HUES64 (cell line): ENCODE data around the gene VRK1.
A peak's percentile ranks its signal among the peaks of the same experiment; 100 is the strongest.

ENCODE experiments used
- H3K27ac ChIP-seq: 2 replicates; pipeline ENCODE4 v1.7.0; 2013; ENCODE audit warnings: low read depth, low read length, inconsistent platforms
- H3K27me3 ChIP-seq: 2 replicates; pipeline ENCODE4 v1.6.1; 2013; ENCODE audit warnings: mild to moderate bottlenecking, low read length; ENCODE audit not compliant: insufficient read depth
- H3K36me3 ChIP-seq: 2 replicates; pipeline ENCODE4 v1.6.1; 2013; ENCODE audit warnings: mild to moderate bottlenecking, low read length; ENCODE audit not compliant: insufficient read depth
- H3K4me1 ChIP-seq: 2 replicates; pipeline ENCODE4 v1.6.1; 2013; ENCODE audit warnings: mild to moderate bottlenecking, low read length, moderate library complexity; ENCODE audit not compliant: insufficient read depth
- H3K4me3 ChIP-seq: 2 replicates; pipeline ENCODE4 v1.5.1; 2013; ENCODE audit warnings: mild to moderate bottlenecking, low read length, moderate library complexity
- H3K9ac ChIP-seq: 2 replicates; pipeline ENCODE4 v1.6.1; 2013; ENCODE audit warnings: mild to moderate bottlenecking, low read depth, low read length
- H3K9me3 ChIP-seq: 2 replicates; pipeline ENCODE4 v1.6.1; 2013; ENCODE audit warnings: low read depth, low read length; ENCODE audit not compliant: insufficient read depth
- WGBS: fragments of 150-250, 120-280 bp; methylation state at CpG from one replicate; pipeline ENCODE4 v1.1.7; 2013; ENCODE audit warnings: missing lambda C conversion rate; 5-methylcytosine and 5-hydroxymethylcytosine counted together

Gene VRK1

GRCh38 chr14:96805956-96806355 is 8.8 kb downstream of the VRK1 start:
- no peaks in the 10 kb centered on the region for H3K36me3 ChIP-seq
- H3K4me3 ChIP-seq: no peak overlapping the region
- no peaks in the 10 kb centered on the region for H3K27me3 ChIP-seq
- peaks cover 9% of the 10 kb centered on the region; the same call in 1 of the 2 replicates for H3K4me1 ChIP-seq
- H3K9me3 ChIP-seq: no peaks in the 10 kb centered on the region
- H3K27ac ChIP-seq: no peak overlapping the region
- 89% methylated on average over 4 of the region's 4 CpGs for WGBS
- no peak overlapping the region for H3K9ac ChIP-seq

GRCh38 chr14:96806836-96807235 is 9.7 kb downstream of the VRK1 start:
- Histone ChIP-seq H3K27me3 (no peaks in the 10 kb centered on the region), H3K36me3 (no peaks in the 10 kb centered on the region), H3K27ac (no peak overlapping the region), H3K4me1 (peaks cover 9% of the 10 kb centered on the region; the same call in 1 of the 2 replicates), H3K4me3 (no peak overlapping the region), H3K9me3 (no peaks in the 10 kb centered on the region), H3K9ac (no peak overlapping the region)
- WGBS: 90% methylated on average over 3 of the region's 3 CpGs

DNA sequence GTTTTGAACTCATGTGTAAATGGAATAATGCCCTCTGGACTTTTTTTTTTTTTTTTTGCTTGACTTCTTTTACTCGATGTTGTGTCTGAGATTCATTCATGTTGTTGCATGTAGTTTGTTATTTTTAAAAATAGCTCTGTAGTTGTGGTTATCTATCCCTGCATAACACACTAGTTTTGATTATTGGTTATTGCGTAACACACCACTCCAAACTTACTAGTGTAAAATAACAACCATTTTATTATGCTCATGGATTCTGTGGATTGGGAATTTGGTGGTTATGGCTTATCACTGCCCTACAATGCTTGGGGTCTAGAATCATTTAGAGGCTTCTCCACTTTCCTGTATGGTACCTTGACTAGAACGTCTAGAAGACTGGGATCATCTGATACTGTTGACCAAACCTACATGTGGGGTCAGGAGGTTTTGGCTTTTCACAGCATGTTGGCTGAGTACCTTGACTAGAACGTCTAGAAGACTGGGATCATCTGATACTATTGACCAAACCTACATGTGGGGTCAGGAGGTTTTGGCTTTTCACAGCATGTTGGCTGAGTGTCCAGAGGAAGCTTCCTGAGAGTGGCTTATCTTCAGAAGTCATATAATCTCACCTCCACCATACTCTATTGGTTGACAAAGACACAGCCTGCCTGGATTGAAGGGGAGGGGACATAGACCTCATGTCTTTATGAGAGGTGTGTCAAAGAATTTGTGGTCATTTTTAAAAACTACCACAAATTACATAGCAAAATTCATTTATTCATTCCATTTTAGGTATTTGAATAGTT is 11.6 kb downstream of the VRK1 start:
- Histone ChIP-seq H3K4me1 (peaks cover 9% of the 10 kb centered on the region; the same call in 1 of the 2 replicates), H3K36me3 (no peaks in the 10 kb centered on the region), H3K27me3 (no peaks in the 10 kb centered on the region), H3K9ac (no peak overlapping the region), H3K4me3 (no peak overlapping the region), H3K27ac (no peak overlapping the region), H3K9me3 (no peaks in the 10 kb centered on the region)
- 90% methylated on average over 2 of the region's 4 CpGs for WGBS

DNA sequence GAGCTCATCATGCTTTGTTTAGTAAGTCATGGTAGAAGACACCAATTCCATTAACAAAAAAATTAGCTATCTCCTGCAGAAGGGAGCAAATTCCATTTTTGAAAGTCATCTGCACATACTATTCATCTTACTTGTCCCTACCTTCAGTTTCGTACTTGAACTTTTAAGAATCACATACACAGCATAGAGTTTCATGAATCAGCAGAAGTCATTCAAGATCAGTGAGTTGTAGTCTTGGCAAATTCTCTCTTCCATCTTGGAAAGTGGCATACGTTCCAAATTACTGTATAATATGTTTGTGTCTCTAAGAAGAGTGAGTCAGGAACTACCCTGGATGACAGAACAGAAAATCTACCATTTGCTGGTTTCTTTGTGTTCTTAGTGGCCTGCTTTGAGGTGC is 14.1 kb downstream of the VRK1 start:
- Histone ChIP-seq H3K27ac (no peak overlapping the region), H3K27me3 (no peaks in the 10 kb centered on the region), H3K9me3 (no peaks in the 10 kb centered on the region), H3K9ac (no peak overlapping the region), H3K4me3 (no peak overlapping the region), H3K4me1 (no peaks in the 10 kb centered on the region), H3K36me3 (no peaks in the 10 kb centered on the region)
- WGBS: 94% methylated on average over 1 of the region's 2 CpGs

GRCh38 chr14:96811985-96812667 is 14.9 kb downstream of the VRK1 start:
- H3K27me3 ChIP-seq: no peaks in the 10 kb centered on the region
- H3K9ac ChIP-seq: no peak overlapping the region
- H3K4me1 ChIP-seq: no peaks in the 10 kb centered on the region
- H3K36me3 ChIP-seq: no peaks in the 10 kb centered on the region
- no peaks in the 10 kb centered on the region for H3K9me3 ChIP-seq
- 93% methylated on average over 2 of the region's 3 CpGs for WGBS
- H3K27ac ChIP-seq: no peak overlapping the region
- no peak overlapping the region for H3K4me3 ChIP-seq

- Histone ChIP-seq H3K9me3 (no peaks in the 10 kb centered on the region), H3K36me3 (no peaks in the 10 kb centered on the region), H3K4me1 (peaks cover 5% of the 10 kb centered on the region), H3K9ac (no peak overlapping the region), H3K27ac (no peak overlapping the region), H3K4me3 (no peak overlapping the region), H3K27me3 (no peaks in the 10 kb centered on the region)
- WGBS: 96% methylated on average over 3 of the region's 3 CpGs
Measured at GRCh38 chr14:96816281-96816680, 19.1 kb downstream of the VRK1 start.

GRCh38 chr14:96817750-96818666 is 20.8 kb downstream of the VRK1 start:
- Histone ChIP-seq H3K36me3 (no peaks in the 10 kb centered on the region), H3K9ac (0 out of 2 replicates have a peak overlapping the region, but pooled peaks have one; percentile 2), H3K9me3 (no peaks in the 10 kb centered on the region), H3K27ac (no peak overlapping the region), H3K27me3 (no peaks in the 10 kb centered on the region), H3K4me1 (peaks cover 5% of the 10 kb centered on the region), H3K4me3 (no peak overlapping the region)
- 85% methylated on average over 4 of the region's 5 CpGs for WGBS

GRCh38 chr14:96821501-96821900 is 24.3 kb downstream of the VRK1 start:
- no peaks in the 10 kb centered on the region for H3K36me3 ChIP-seq
- no peak overlapping the region for H3K9ac ChIP-seq
- peaks cover 5% of the 10 kb centered on the region for H3K4me1 ChIP-seq
- no peak overlapping the region for H3K4me3 ChIP-seq
- H3K27me3 ChIP-seq: no peaks in the 10 kb centered on the region
- no peaks in the 10 kb centered on the region for H3K9me3 ChIP-seq
- no peak overlapping the region for H3K27ac ChIP-seq
- WGBS: 89% methylated on average over 3 of the region's 3 CpGs

- no peak overlapping the region for H3K27ac ChIP-seq
- H3K9me3 ChIP-seq: no peaks in the 10 kb centered on the region
- H3K4me1 ChIP-seq: peaks cover 9% of the 10 kb centered on the region
- WGBS: no CpG with 5 or more reads among the region's 2 CpGs
- H3K9ac ChIP-seq: no peak overlapping the region
- no peaks in the 10 kb centered on the region for H3K36me3 ChIP-seq
- no peaks in the 10 kb centered on the region for H3K27me3 ChIP-seq
- no peak overlapping the region for H3K4me3 ChIP-seq
Measured at GRCh38 chr14:96823652-96824051, 26.5 kb downstream of the VRK1 start.

- H3K27me3 ChIP-seq: no peaks in the 10 kb centered on the region
- no peak overlapping the region for H3K27ac ChIP-seq
- no peak overlapping the region for H3K4me3 ChIP-seq
- H3K36me3 ChIP-seq: no peaks in the 10 kb centered on the region
- H3K4me1 ChIP-seq: peaks cover 9% of the 10 kb centered on the region
- WGBS: 91% methylated on average over 3 of the region's 3 CpGs
- H3K9me3 ChIP-seq: no peaks in the 10 kb centered on the region
- no peak overlapping the region for H3K9ac ChIP-seq
Measured at GRCh38 chr14:96824283-96824682, 27.1 kb downstream of the VRK1 start.

- WGBS: 94% methylated on average over 1 of the region's 2 CpGs
Measured at GRCh38 chr14:96826818-96827217, 29.6 kb downstream of the VRK1 start.

More at GRCh38 chr14:96826818-96827217, 29.6 kb downstream of the VRK1 start:
- Histone ChIP-seq H3K9me3 (no peaks in the 10 kb centered on the region), H3K9ac (no peak overlapping the region), H3K27ac (no peak overlapping the region), H3K36me3 (no peaks in the 10 kb centered on the region), H3K4me3 (no peak overlapping the region), H3K27me3 (no peaks in the 10 kb centered on the region), H3K4me1 (peaks cover 9% of the 10 kb centered on the region)
